Tibial nerve (tissue), 4 donors: Measurements from ENCODE around the gene PTPN9. TPM values are rescaled to one million over a fixed set of nuclear protein-coding genes. Genes with fewer than 3 reads are reported as not detected.

ENCODE experiments used
- DNase-seq, 2 donors: peaks; one replicate each; pipeline ENCODE4 v3.0.0-alpha.2; 2019; ENCODE audit warnings: low spot score in 2 of 2
- H3K27ac ChIP-seq, 4 donors: fragments of 200-600 bp; sonication (generic) in 3 of 4; one replicate each; pipeline ENCODE4 v1.5.1; 2017 to 2019; ENCODE audit warnings: mild to moderate bottlenecking in 1 of 4
- H3K27me3 ChIP-seq, 2 donors: fragments of 200-600 bp; sonication (generic) in 1 of 2; one replicate each; pipeline versions ENCODE4 v1.5.1 to v1.6.0; 2017 to 2019
- H3K36me3 ChIP-seq, 3 donors: fragments of 200-600 bp; sonication (generic); one replicate each; pipeline ENCODE4 v1.5.1; 2018 to 2019
- H3K4me1 ChIP-seq, 4 donors: fragments of 200-600 bp; sonication (generic) in 3 of 4; one replicate each; pipeline ENCODE4 v1.5.1; 2017 to 2019
- H3K4me3 ChIP-seq, 4 donors: fragments of 200-600 bp; sonication (generic) in 3 of 4; one replicate each; pipeline ENCODE4 v1.5.1; 2017 to 2019; ENCODE audit warnings: mild to moderate bottlenecking in 1 of 4, moderate library complexity in 1 of 4
- H3K9me3 ChIP-seq, 4 donors: fragments of 200-600 bp; sonication (generic) in 3 of 4; one replicate each; pipeline ENCODE4 v1.5.1; 2017 to 2019
- CTCF ChIP-seq, 5 experiments: fragments of 200-600 bp in 3 of 5; fragments of 450-650 bp in 2 of 5; sonication (generic) in 3 of 5; IDR thresholded peaks; one replicate each; pipeline ENCODE4 v1.5.1; 2016 to 2019; ENCODE audit warnings: antibody characterized with exemption in 5 of 5, mild to moderate bottlenecking in 3 of 5, moderate library complexity in 2 of 5
- EP300 ChIP-seq, 2 donors: sonication (generic); formaldehyde crosslinking; IDR thresholded peaks; one replicate each; pipeline ENCODE4 v1.6.1; 2017; ENCODE audit warnings: antibody characterized with exemption in 2 of 2, mild to moderate bottlenecking in 1 of 2
- POLR2A ChIP-seq, 2 donors: fragments of 450-650 bp; IDR thresholded peaks; one replicate each; pipeline ENCODE4 v1.6.1; 2017; ENCODE audit warnings: antibody characterized with exemption in 2 of 2, mild to moderate bottlenecking in 2 of 2, moderate library complexity in 2 of 2
- WGBS, 2 donors: methylation state at CpG; one replicate each; pipeline ENCODE4 v1.1.5; 2018; 5-methylcytosine and 5-hydroxymethylcytosine counted together
- total RNA-seq, 4 donors: library from RNA; depleted of rRNA; stranded (reverse); fragments of >200 nt; gene quantifications; one replicate each; pipeline ENCODE4 v1.1.0, GENCODE V29; 2016

Gene PTPN9
- total RNA-seq, 4 donors from 2014 or later, result 24.3 to 45.0 (median 32.0) TPM

- Histone ChIP-seq H3K9me3 (no peaks in the 10 kb centered on the region), H3K4me1 (peaks cover 0 to 41% (median 16%) of the 10 kb centered on the region in 4 donors), H3K36me3 (peaks cover 0 to 4% (median 0%) of the 10 kb centered on the region in 3 donors), H3K27me3 (no peaks in the 10 kb centered on the region), H3K27ac (peak overlapping the region in 3 of 4 donors; percentile 2 to 65 (median 63)), H3K4me3 (no peak overlapping the region)
- WGBS, 2 donors, result 54 to 56% methylated on average over 2 of the region's 2 CpGs
- TF ChIP-seq EP300 (IDR thresholded peaks at IDR 0.05), result no peak
- TF ChIP-seq CTCF (IDR thresholded peaks at IDR 0.05), result no peak
- no peak for TF ChIP-seq POLR2A (IDR thresholded peaks at IDR 0.05)
- DNase-seq, result no peak
Observed at GRCh38 chr15:75542386-75542797, 36.7 kb downstream of the PTPN9 start.

GRCh38 chr15:75538376-75538775 lies 40.7 kb downstream of the PTPN9 start:
- TF ChIP-seq CTCF (IDR thresholded peaks at IDR 0.05) (no peak), POLR2A (IDR thresholded peaks at IDR 0.05) (no peak), EP300 (IDR thresholded peaks at IDR 0.05) (no peak)
- H3K4me1 ChIP-seq, result peaks cover 0 to 25% (median 11%) of the 10 kb centered on the region in 4 donors
- no peak overlapping the region for H3K4me3 ChIP-seq
- no peaks in the 10 kb centered on the region for H3K36me3 ChIP-seq
- no peak for DNase-seq
- H3K27me3 ChIP-seq, result no peaks in the 10 kb centered on the region
- 76 to 84% methylated on average over 7 of the region's 7 CpGs for WGBS, 2 donors
- H3K27ac ChIP-seq, result no peak overlapping the region
- H3K9me3 ChIP-seq, result no peaks in the 10 kb centered on the region

GRCh38 chr15:75533945-75534344 lies 45.2 kb downstream of the PTPN9 start:
- 71 to 82% methylated on average over 1 of the region's 1 CpG for WGBS, 2 donors
- Histone ChIP-seq H3K4me1 (peaks cover 0 to 37% (median 23%) of the 10 kb centered on the region in 4 donors), H3K4me3 (no peak overlapping the region), H3K9me3 (no peaks in the 10 kb centered on the region), H3K36me3 (no peaks in the 10 kb centered on the region), H3K27me3 (no peaks in the 10 kb centered on the region), H3K27ac (peak overlapping the region in 3 of 4 donors; percentile 40 to 77 (median 62))
- no peak for TF ChIP-seq CTCF (IDR thresholded peaks at IDR 0.05)
- TF ChIP-seq POLR2A (IDR thresholded peaks at IDR 0.05), result no peak
- TF ChIP-seq EP300 (IDR thresholded peaks at IDR 0.05), result no peak
- DNase-seq, result no peak

GRCh38 chr15:75532413-75533250 lies 46.5 kb downstream of the PTPN9 start:
- no peak overlapping the region for H3K4me3 ChIP-seq
- no peaks in the 10 kb centered on the region for H3K36me3 ChIP-seq
- WGBS, 2 donors, result 23 to 36% methylated on average over 1 of the region's 1 CpG
- H3K9me3 ChIP-seq, result no peaks in the 10 kb centered on the region
- peaks cover 0 to 47% (median 23%) of the 10 kb centered on the region in 4 donors for H3K4me1 ChIP-seq
- TF ChIP-seq CTCF (IDR thresholded peaks at IDR 0.05), result peak; percentile 23 to 64 (median 31)
- peak; percentile 54 to 96 for TF ChIP-seq EP300 (IDR thresholded peaks at IDR 0.05)
- no peak for TF ChIP-seq POLR2A (IDR thresholded peaks at IDR 0.05)
- H3K27ac ChIP-seq, result peak overlapping the region; percentile 20 to 77 (median 58)
- peak; percentile 44 to 79 for DNase-seq
- no peaks in the 10 kb centered on the region for H3K27me3 ChIP-seq

GRCh38 chr15:75531041-75531450 lies 48.1 kb downstream of the PTPN9 start:
- TF ChIP-seq POLR2A (IDR thresholded peaks at IDR 0.05) (no peak), EP300 (IDR thresholded peaks at IDR 0.05) (peak in 1 of 2 donors; percentile 46), CTCF (IDR thresholded peaks at IDR 0.05) (no peak)
- H3K4me3 ChIP-seq, result no peak overlapping the region
- peak overlapping the region in 3 of 4 donors; percentile 15 to 77 (median 77) for H3K27ac ChIP-seq
- whole genome bisulfite sequencing, 2 donors, result 15 to 18% methylated on average over 3 of the region's 3 CpGs
- H3K9me3 ChIP-seq, result no peaks in the 10 kb centered on the region
- peaks cover 0 to 47% (median 23%) of the 10 kb centered on the region in 4 donors for H3K4me1 ChIP-seq
- no peaks in the 10 kb centered on the region for H3K27me3 ChIP-seq
- peak; percentile 53 to 73 for DNase-seq
- peaks cover 0 to 11% (median 0%) of the 10 kb centered on the region in 3 donors for H3K36me3 ChIP-seq
